Common myeloid progenitor, CD34-positive (primary cell): ENCODE measurements around the gene RBM4.
"Not testable (repeated sequence)": the region's sequence is repeated elsewhere in the genome, so short reads cannot be mapped to it uniquely, and the experiment has no call there.

Experiments used
- CTCF ChIA-PET: fragments of 350-600 bp; sonication (Branson Sonifier 250); formaldehyde crosslinking; loops from one replicate; lab custom pipeline; 2021; ENCODE audit warnings: antibody characterized with exemption; lab: Charles Lee
- POLR2A ChIA-PET: fragments of 350-600 bp; sonication (Branson Sonifier 250); formaldehyde crosslinking; loops from one replicate; lab custom pipeline; 2021; ENCODE audit warnings: antibody characterized with exemption; lab: Charles Lee
- DNase-seq, 3 donors: peaks; one replicate each; pipeline versions ENCODE4 v3.0.0 to v3.0.0-alpha.2; 2013
- H3K27ac ChIP-seq, 2 experiments: 1 replicate in 1 of 2; 2 replicates in 1 of 2; pipeline ENCODE4 v1.7.0; 2013; ENCODE audit warnings: inconsistent platforms in 2 of 2, low read length in 2 of 2, mild to moderate bottlenecking in 2 of 2, low read depth in 1 of 2, moderate library complexity in 1 of 2; ENCODE audit not compliant: severe bottlenecking in 2 of 2, insufficient read depth in 1 of 2, poor library complexity in 1 of 2
- H3K27me3 ChIP-seq, 5 experiments: replicated peaks in 2 of 5; 1 replicate in 3 of 5; 2 replicates in 2 of 5; pipeline versions ENCODE4 v1.6.1 to v1.7.0; 2013; ENCODE audit warnings: low read length in 4 of 5, mild to moderate bottlenecking in 2 of 5, moderate library complexity in 2 of 5, inconsistent platforms in 1 of 5; ENCODE audit not compliant: insufficient read depth in 5 of 5, control insufficient read depth in 4 of 5
- H3K36me3 ChIP-seq, 4 experiments: 1 replicate in 2 of 4; 2 replicates in 2 of 4; pipeline versions ENCODE4 v1.6.1 to v1.7.0; 2013; ENCODE audit warnings: low read length in 3 of 4, control low read depth in 1 of 4, mild to moderate bottlenecking in 1 of 4; ENCODE audit not compliant: control insufficient read depth in 4 of 4, insufficient read depth in 4 of 4
- H3K4me1 ChIP-seq, 4 experiments: 1 replicate in 3 of 4; 2 replicates in 1 of 4; pipeline versions ENCODE4 v1.6.1 to v1.7.1; 2013; ENCODE audit warnings: low read length in 3 of 4, mild to moderate bottlenecking in 3 of 4, control low read depth in 1 of 4, inconsistent platforms in 1 of 4, moderate library complexity in 1 of 4; ENCODE audit not compliant: control insufficient read depth in 4 of 4, insufficient read depth in 4 of 4; ENCODE audit errors: control extremely low read depth in 1 of 4
- H3K4me3 ChIP-seq, 7 experiments: 1 replicate in 4 of 7; 2 replicates in 3 of 7; pipeline versions ENCODE4 v1.5.1 to v1.7.0; 2013; ENCODE audit warnings: mild to moderate bottlenecking in 7 of 7, low read length in 6 of 7, moderate library complexity in 6 of 7, inconsistent platforms in 2 of 7, low read depth in 2 of 7, control low read depth in 1 of 7; ENCODE audit not compliant: insufficient read depth in 4 of 7, control insufficient read depth in 1 of 7; ENCODE audit errors: extremely low read depth in 1 of 7
- H3K9me3 ChIP-seq, 5 experiments: 1 replicate in 4 of 5; 2 replicates in 1 of 5; pipeline versions ENCODE4 v1.6.1 to v1.7.1; 2013; ENCODE audit warnings: low read length in 4 of 5, mild to moderate bottlenecking in 2 of 5, inconsistent platforms in 1 of 5, low read depth in 1 of 5, moderate library complexity in 1 of 5; ENCODE audit not compliant: control insufficient read depth in 4 of 5, insufficient read depth in 2 of 5; ENCODE audit errors: control extremely low read depth in 1 of 5
- WGBS: methylation state at CpG from one replicate; pipeline ENCODE4 v1.1.5; 2013; ENCODE audit not compliant: insufficient coverage; 5-methylcytosine and 5-hydroxymethylcytosine counted together

The RBM4 gene

DNA sequence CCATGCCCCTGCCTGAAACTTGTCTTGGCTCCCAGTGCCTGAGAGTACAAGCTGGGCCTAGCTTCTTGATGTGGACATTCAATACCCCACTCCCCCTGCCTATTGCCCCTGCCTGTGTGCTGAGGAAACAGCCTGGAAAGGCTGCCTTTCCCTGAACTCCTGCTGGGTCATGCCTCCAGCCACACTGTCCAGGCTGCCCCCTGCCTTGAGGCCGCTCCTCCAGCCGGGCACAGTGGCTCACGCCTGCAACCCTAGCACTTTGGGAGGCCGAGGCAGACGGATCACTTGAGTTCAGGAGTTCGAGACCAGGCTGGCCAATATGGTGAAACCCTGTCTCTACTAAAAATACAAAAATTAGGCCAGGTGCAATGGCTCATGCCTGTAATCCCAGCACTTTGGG is 35.4 kb upstream of the RBM4 start:
- no peaks in the 10 kb centered on the region for H3K27me3 ChIP-seq
- DNase-seq: no peak
- no peak overlapping the region for H3K27ac ChIP-seq
- POLR2A ChIA-PET: no interaction called here
- H3K36me3 ChIP-seq: peaks cover 7 to 63% (median 44%) of the 10 kb centered on the region in 4 experiments
- CTCF ChIA-PET: no interaction called here
- no peak overlapping the region for H3K4me3 ChIP-seq
- WGBS: 96% methylated on average over 6 of the region's 6 CpGs
- H3K9me3 ChIP-seq: no peaks in the 10 kb centered on the region
- H3K4me1 ChIP-seq: peaks cover 6 to 11% (median 10%) of the 10 kb centered on the region in 4 experiments

DNA sequence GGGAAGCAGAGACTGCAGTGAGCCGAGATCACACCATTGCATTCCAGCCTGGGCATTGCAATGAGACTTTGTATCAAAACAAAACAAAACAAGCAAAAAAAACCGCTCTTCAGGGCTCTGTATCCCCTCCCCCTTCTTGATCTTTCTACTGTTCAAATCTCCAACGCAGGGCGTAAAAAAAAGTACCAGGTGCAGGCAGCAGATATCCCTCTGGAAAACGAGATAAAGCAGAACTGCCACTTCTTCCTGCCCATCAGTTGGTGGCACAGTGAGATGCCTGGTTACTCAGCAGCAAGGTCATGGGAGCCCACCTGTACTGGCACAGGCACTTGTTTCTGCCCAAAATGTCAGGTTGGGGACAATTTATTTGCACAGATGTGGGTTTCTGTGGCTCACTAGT is 34.3 kb upstream of the RBM4 start:
- Histone ChIP-seq H3K36me3 (peaks cover 7 to 58% (median 42%) of the 10 kb centered on the region in 4 experiments), H3K27ac (no peak overlapping the region), H3K4me3 (no peak overlapping the region), H3K27me3 (no peaks in the 10 kb centered on the region), H3K9me3 (no peaks in the 10 kb centered on the region), H3K4me1 (peaks cover 6 to 11% (median 10%) of the 10 kb centered on the region in 4 experiments)
- DNase-seq: peak; percentile 62 to 82 (median 74)
- CTCF ChIA-PET: no interaction called here
- POLR2A ChIA-PET: no interaction called here
- WGBS: 57% methylated on average over 4 of the region's 5 CpGs

DNA sequence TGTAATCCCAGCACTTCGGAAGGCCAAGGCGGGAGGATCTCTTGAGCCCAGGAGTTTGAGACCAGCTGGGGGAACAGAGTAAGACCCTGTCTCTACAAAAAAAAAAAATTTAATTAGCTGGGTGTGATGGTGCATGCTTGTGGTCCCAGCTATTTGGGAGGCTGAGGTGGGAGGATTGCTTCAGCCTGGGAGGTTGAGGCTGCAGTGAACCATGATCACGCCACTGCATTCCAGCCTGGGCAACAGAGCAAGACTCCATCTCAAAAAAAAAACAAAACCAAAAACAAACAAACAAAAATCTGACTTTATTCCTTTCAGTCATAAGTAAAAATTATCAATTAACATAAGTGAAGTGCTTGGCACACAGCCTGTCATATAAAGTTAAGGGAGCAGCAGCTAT is 31.9 kb upstream of the RBM4 start:
- H3K4me3 ChIP-seq, H3K27me3 ChIP-seq, H3K9me3 ChIP-seq, H3K27ac ChIP-seq, DNase-seq: not testable (repeated sequence)
- 83% methylated on average over 2 of the region's 3 CpGs for WGBS
- H3K4me1 ChIP-seq: peaks cover 5 to 11% (median 7%) of the 10 kb centered on the region in 4 experiments
- peaks cover 5 to 43% (median 35%) of the 10 kb centered on the region in 4 experiments for H3K36me3 ChIP-seq
- CTCF ChIA-PET: interaction anchor here (0.6 to 1.3 kb wide), 5 partner anchors 10 to 73 kb away, joined by 3 to 4 read pairs (median 3); no protein-coding TSS in a partner anchor
- POLR2A ChIA-PET: interaction anchor here (1.0 to 1.7 kb wide), 4 partner anchors 10 to 14 kb away, joined by 3 to 4 read pairs (median 4); partner anchors contain the start of genes CCDC87, CCS and RBM14

DNA sequence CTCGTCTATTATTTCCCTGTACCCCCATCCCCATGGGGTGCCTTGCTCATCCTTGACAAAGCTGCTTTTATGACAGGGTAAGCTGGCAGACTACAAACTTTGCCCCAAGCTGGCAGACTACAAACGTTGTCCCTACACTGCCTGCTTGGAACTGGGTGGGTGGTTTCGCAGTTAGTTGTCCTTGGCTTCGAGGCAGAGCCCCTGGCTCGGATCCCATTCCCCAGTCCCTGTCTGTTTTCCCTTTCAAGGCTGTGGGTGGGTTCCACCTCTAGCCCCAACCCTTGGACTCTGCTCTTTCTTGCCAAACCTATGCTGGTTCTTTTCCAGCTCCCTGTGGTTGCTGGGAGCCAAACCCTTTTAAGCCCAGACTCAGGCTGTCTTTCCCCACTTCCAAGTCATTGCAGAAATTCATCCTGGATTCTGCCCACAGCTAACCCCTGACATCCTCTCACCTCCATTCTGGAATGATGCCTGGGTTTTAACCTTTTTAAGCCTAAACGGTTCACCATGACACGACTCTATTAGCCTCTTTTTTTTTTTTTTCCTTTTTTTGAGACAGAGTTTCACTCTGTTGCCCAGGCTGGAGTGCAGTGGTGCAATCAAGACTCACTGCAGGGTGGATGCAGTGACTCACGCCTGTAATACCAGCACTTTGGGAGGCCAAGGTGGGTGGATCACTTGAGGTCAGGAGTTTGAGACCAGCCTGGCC is 31.2 kb upstream of the RBM4 start:
- Histone ChIP-seq H3K36me3 (peaks cover 5 to 40% (median 31%) of the 10 kb centered on the region in 4 experiments), H3K27ac (no peak overlapping the region), H3K4me3 (no peak overlapping the region), H3K4me1 (peaks cover 5 to 11% (median 7%) of the 10 kb centered on the region in 4 experiments), H3K27me3 (no peaks in the 10 kb centered on the region), H3K9me3 (no peaks in the 10 kb centered on the region)
- ChIA-PET POLR2A (interaction anchor here (1.0 to 1.7 kb wide), 4 partner anchors 9 to 14 kb away, joined by 3 to 4 read pairs (median 4); partner anchors contain the start of genes CCDC87, CCS and RBM14), CTCF (interaction anchor here (0.9 to 1.6 kb wide), 5 partner anchors 10 to 28 kb away, joined by 3 to 4 read pairs (median 3); no protein-coding TSS in a partner anchor)
- DNase-seq: no peak
- WGBS: 96% methylated on average over 8 of the region's 8 CpGs

DNA sequence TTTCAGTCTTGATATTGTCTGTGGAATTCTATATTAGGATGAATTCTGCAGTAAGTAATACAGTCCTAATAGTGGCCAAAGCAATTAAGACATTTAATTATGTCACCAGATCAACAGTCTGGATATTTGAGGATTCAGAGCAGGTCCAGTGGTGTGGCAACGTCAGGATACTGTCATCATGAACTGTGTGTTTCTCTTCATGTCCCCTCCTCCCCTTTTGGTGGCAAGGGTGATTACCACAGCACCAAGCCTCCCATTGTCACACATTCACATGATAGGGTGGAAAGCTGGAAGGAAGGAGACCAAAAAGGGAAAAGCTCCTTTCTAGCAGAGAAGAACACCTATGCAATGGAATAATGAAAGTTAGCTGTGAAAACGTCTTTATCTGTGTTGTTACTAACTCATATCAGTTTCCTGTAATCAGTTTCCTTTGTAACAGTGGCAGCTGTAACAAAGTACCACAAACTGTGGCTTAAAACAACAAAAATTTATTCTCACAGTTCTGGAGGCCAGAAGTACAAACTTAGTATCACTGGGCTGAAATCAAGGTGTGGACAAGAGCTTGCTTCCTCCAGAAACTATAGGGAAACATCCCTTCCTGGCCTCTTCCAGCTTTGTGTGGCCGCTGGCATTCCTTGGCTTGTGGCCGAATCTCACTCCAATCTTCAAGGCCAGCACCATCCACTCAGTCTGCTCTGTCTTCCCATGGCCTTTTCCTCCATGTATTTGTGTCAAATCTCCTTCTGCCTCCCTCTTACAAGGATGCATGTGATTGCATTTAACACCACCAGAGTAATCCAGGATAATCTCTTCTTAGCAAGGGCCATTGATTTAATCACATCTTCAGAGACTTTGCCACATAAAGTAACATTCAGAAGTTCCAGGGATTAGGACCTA is 28.5 kb upstream of the RBM4 start:
- peak in 2 of 3 donors; percentile 43 to 59 for DNase-seq
- Histone ChIP-seq H3K4me1 (peaks cover 5 to 11% (median 7%) of the 10 kb centered on the region in 4 experiments), H3K27ac (peak overlapping the region in 1 of 2 experiments; percentile 49), H3K27me3 (no peaks in the 10 kb centered on the region), H3K36me3 (peaks cover 3 to 22% (median 16%) of the 10 kb centered on the region in 4 experiments), H3K9me3 (no peaks in the 10 kb centered on the region), H3K4me3 (peak overlapping the region in 1 of 7 experiments; percentile 2)
- POLR2A ChIA-PET: no interaction called here
- CTCF ChIA-PET: interaction anchor here (1.2 to 3.0 kb wide), 3 partner anchors 10 to 17 kb away, joined by 3 to 11 read pairs (median 3); partner anchors contain the start of genes CCDC87 and CCS
- WGBS: 100% methylated on average over 2 of the region's 4 CpGs

DNA sequence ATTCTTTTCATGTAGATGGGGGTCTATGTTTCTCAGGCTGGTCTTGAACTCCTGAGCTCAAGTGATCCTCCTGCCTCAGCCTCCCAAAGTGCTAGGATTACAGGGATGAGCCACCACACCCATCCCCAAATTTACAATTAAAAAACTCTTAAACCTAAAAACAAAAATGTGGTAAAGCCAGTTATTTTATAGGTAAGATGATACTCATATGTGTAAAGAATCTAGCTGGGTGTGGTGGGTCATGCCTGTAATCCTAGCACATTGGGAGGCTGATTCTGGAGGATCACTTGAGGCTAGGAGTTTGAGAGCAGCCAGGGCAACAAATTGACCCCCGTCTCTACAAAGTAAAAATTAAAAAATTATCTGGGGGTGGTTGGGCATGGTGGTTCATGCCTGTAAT is 26.0 kb upstream of the RBM4 start:
- no peaks in the 10 kb centered on the region for H3K9me3 ChIP-seq
- DNase-seq: no peak
- ChIA-PET POLR2A (no interaction called here), CTCF (interaction anchor here (0.8 to 1.9 kb wide), 4 partner anchors 13 to 33 kb away, joined by 3 to 4 read pairs (median 4); no protein-coding TSS in a partner anchor)
- H3K27ac ChIP-seq: no peak overlapping the region
- no peaks in the 10 kb centered on the region for H3K27me3 ChIP-seq
- 100% methylated on average over 1 of the region's 1 CpG for WGBS
- peaks cover 0 to 2% (median 0%) of the 10 kb centered on the region in 4 experiments for H3K36me3 ChIP-seq
- H3K4me3 ChIP-seq: no peak overlapping the region
- peaks cover 5 to 18% (median 11%) of the 10 kb centered on the region in 4 experiments for H3K4me1 ChIP-seq
